HG03066 (cell line): ENCODE measurements around the gene CAMK1G.

Experiments
- ATAC-seq: cut with Tn5 transposase; IDR thresholded peaks from one replicate; pipeline ENCODE4 v1.9.1; 2021; ENCODE audit warnings: low read depth; ENCODE audit not compliant: unreplicated experiment

Gene CAMK1G

DNA sequence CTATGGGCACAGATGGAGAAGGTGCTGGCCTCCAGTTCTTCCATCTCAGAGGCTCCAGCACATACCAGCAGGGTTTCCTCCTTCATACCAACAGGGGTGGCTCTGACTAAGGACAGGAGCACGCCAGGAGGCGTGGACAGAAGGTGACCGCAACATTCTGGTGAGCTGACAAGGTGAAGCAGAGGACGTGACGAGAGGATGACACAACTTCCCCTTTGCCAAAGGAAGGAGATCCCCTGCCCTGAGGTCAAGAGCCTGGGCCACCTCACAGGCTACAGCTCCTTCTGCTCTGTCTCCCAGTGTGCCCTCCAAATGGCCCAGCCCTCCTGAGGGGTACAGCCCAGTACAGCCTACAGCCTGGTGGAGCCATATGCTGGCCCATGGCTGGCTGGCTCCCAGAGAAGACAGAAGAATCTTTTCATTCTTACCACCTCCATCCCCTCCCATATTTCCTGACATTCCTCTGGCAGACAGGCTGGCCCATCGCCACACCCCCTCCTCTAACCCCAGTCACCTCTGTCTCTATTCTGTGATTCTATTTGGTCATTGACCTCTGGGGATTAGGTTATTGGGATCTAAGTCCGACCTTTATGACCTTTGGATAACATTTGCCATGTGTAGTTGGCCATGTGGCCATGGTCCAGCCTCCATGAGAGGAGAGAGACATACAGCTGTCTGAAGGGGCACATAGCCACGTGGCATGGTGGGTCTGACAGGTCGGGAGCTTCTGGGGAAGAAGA is 73.8 kb downstream of the CAMK1G start:
- peak; percentile 43 for ATAC-seq

DNA sequence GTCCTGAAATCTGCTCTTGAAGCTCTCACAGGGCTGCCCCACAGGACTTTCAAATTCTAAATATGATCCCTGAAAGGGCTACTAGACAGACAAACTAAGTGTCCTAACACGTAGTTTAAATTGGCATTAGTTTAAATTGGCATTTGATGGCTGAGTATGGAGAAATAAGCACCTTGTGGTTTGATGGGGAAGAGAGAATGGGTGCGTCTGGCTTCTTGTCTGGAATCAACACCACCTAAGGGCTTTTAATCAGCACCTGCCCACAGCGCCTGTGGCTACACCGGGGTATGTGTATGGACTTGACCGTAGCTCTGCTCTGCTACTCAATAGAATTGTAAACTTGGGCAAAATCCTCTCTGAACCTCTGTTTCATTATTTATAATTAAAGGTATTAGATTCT is 74.4 kb downstream of the CAMK1G start:
- no peak for ATAC-seq

DNA sequence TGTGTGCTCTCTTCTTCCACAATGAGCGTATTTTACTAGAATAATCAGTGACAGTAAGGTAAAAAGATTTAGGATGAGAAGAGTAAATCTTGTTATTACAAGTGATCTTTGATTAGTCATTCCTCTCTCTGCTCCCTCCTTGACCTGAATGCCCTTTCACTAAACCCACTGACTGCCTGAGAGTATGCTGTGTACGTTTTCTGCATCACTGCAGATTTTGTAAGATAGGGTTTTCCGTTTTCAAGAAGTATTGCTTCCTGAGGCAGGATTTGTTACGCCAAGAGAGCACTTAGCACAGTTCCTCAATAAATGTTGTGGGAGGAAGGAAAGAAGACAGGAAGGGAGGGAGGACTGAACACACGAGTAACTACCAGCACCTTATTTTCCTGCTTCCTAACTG is 76.4 kb downstream of the CAMK1G start:
- ATAC-seq, result peak; percentile 82

DNA sequence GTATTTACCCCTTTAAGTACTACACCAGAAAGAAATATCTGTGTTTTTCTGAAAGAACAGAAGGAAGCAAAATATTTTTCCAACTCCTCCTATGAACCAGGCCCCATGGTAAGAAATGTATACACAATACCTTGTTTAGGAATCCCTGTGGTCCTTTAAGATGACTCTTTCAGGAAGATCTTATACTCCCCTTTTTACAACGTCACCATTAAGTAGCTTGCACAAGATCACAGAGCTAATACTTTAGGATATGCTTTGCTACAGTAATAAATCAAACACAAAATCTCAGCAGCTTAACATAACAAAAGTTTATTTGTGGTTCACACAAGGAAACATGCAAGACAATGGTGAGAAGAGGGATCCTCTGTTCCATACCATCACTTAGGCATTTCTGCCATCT is 77.6 kb downstream of the CAMK1G start:
- ATAC-seq, result no peak

DNA sequence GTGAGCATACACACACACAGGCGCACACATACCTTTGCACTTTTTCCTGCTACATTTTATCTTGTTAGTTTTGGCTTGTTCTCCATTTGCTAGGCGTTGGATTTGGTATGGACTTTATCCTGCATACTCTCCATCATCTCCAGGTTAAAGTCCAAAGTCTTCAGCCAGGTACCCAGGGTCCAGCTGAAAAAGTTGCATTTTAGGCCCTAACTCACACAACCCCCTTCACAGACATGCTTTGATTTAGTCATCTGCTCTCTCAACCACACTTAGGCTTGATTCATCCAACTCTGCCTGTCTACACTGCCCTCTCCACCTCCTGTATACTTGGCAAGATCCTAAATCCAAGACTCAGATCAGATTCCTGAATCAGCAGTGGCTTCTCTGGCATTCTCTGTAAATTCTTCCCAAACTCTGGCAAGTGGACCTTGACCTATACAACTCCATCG is 79.4 kb downstream of the CAMK1G start:
- ATAC-seq, result no peak
